Left colon (tissue), 2 donors: Measurements from ENCODE around the gene TICAM2. TPM values are rescaled to one million over a fixed set of nuclear protein-coding genes. Genes with fewer than 3 reads are reported as not detected.

Experiments
- ATAC-seq: fragments of 200-7000 bp; cut with Tn5 transposase; one replicate; pipeline ENCODE4 v1.9.1; 2020; ENCODE audit warnings: mild to moderate bottlenecking, moderate library complexity
- DNase-seq, 2 donors: peaks; one replicate each; pipeline ENCODE4 v3.0.0-alpha.2; 2020
- intact Hi-C, 2 donors: fragments of 100-400 bp; cut with DNase I in 1 of 2; cut with micrococcal nuclease in 1 of 2; formaldehyde crosslinking; loops; one replicate each; pipeline versions ENCODE4 v1.11.2 to v1.14.0; 2022; cut with DNase I, micrococcal nuclease
- total RNA-seq, 2 donors: library from RNA; stranded (reverse); fragmentation: NEBNext Ultra II Directional; extraction: Animal tissue kit (Norgen Biotek cat#: 25700); gene quantifications; one replicate each; pipeline ENCODE4 v1.2.1, GENCODE V29; 2021
- donor health status: DM: no; HTN: no; CAD: no.
- donor health status: DM: yes; HTN: yes; CAD: no.

TICAM2 gene
- total RNA-seq, 2 donors from 2014 or later: 1.7 to 2.2 TPM

DNA sequence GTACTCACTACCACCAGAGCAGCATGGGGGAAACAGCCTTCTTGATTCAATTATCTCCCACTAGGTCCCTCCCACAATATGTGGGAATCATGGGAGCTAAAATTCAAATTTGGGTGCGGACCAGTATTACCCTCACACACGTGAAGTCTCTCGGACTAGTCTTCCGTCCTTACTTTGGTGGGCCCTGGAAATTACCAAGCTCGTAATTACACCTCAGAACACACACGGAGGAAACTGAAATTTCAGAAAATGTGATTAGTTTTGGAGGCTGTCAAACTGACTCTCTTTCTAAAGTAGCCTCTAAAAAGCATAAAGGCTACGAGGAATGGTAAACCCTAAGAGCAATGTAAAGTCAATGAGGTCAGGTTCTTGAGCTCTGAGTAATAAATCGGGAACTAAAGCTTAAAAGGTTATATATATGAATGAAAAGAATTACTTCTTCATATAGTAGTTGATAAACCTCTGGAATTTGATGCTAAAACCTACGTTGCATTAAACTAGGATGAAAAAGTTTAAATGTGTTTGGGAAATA lies 56.9 kb downstream of the TICAM2 start:
- ATAC-seq: no peak
- intact Hi-C loops: no loop called here
- DNase-seq: no peak

DNA sequence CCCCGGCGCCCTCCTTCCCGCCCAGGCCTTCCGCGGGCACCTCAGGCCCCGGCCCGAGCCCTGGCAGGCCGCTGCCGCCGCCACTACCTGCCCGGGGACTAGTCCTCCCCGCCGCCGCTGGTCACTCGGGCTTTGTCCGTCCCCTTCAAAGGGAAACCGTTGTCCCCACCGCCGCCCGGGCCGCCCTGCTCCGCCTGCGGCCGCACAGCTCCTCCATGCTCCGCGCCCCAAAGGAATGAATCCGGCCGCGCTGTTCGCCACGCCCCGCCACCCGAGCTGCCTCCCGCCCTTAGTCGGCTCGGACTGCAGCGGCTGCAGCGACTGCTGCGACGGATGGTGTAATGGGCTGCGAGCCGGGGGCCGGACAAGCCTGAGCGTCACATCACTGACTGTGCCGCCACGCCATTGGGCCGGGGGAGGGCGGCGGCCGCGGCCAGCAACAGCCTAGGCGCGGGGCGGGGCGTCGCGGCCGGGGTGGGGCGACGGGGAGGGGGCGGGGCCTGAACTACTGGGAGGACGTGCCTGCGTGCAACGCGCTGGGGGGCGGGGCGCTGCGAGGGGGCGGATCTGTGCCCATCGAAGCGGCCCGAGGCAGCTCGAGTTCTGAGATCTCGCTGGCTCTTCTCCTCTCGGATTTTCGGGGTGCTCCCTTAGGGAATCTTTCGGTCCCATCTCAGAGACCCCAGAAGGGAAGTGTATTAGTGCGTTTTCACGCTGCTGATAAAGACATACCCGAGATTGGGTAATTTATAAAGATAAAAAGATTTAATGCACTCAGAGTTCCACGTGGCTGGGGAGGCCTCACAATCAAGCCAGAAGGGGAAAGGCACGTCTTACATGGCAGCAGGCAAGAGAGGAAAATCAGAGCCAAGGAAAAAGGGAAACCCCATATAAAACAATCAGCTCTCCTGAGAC lies 57.6 kb downstream of the TICAM2 start, which contains the start of gene FEM1C:
FEM1C (minus strand) TSS at position 340 of the 915 bp plus-strand sequence. CDS start 1,282 bp downstream, outside the sequence.
- ATAC-seq (peak; percentile 90), DNase-seq (peak; percentile 97 to 100)
- intact Hi-C loops: no loop called here

DNA sequence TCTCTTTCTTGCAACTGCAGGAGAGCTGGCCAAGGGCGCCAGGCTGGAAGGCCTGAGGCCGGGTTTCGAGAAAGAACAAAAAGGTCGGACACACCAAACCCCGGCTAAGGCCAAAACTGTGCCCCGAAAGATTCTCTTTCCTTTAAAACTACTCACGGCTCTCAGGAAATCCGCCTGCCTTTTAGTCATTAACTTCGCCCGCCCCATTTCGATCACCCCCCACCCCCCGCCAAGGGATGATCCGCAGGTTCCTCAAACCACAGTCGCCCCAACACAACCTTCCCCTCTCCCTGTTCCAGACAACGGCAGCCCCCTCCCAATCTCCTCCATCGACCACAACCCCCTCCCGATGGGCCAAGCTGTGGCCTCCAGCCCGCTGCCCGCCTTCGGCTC lies 58.2 kb downstream of the TICAM2 start:
- ATAC-seq: peak; percentile 34
- intact Hi-C loops: no loop called here
- peak; percentile 50 to 68 for DNase-seq

DNA sequence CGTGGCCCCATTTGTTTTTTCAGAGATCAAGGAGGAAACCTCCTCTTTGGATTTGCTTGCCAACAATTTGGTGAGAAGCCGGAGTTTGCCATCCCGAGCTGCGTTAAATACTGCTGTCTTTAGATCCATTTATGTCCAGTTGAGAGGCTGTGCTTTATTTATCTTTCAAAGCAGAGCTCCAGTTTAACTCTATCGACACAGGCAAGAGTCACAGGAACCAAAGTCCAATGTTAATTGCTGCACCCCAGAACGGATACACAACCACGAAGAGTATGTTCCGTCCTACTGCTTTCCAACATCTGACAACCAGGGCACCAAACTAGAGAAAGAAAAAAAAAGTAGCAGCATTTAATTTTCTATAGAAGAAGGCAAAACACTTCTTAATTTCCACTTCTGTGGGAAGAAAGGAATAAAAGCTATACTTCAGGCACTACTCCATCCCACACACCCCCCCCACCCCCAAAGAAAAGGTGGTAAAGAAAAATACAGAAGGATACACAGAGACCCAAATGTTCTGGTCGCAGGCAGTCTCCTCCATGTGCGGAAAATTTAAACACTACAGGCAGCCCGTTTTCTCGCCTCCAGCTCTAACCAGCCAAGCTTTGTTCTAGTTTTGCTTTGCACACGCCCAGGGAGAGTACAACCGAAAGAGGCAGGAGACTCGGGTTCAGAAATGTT lies 58.8 kb downstream of the TICAM2 start:
- ATAC-seq (peak; percentile 54), DNase-seq (peak; percentile 29 to 45)
- intact Hi-C loops: no loop called here

DNA sequence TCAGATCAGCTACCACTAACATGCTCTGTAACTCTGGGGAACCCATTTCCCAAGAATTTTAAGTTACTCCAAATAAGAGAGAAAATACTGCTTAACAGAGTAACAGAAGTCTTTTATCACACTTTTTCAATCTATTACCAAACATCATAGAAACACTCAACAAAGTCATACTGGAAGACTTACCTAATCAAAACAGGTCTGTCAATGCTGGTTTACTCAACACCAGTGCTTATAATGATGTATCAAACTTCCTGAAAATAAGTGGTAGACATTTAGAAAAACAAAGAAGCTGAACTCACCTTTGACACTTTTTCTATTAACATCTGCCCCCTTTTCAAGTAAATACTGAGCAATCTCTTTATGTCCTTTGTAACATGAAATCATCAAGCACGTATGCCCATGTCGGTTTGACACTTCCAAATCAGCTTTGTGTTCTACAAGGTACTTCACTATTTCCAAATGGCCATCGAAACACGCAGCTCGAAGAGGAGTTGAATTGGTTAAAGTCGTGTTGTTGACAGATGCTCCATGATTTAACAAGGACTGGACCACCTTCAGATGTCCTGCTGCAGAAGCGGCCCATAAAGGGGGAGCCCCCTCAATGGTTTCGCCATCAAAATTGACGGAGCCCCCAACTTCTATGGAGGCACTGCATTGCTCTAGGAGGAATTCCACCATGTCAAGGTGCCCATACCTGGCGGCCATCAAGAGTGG lies 59.5 kb downstream of the TICAM2 start:
- intact Hi-C loops: no loop called here
- ATAC-seq: no peak

DNA sequence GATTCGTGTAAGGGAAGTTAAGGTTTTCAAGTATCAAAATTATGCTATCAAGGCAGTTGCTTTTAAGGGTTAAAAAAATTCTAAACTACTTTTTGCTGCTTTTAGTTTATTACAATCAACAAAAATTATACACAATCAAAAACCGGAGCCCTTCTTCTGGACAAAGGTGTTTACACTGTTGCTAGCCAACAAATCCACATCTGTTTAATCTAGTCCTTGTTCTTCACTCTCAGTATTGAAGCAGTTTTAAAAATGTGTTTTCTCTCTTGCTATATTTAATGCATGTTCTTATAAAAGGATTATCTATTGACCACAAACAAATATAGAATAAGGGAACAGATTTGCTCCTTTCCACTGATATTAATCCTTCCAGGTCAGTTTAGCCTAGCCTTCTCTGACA lies 60.2 kb downstream of the TICAM2 start:
- intact Hi-C loops: no loop called here

More for the DNA sequence above, 59.5 kb downstream of the TICAM2 start:
- no peak for DNase-seq

DNA sequence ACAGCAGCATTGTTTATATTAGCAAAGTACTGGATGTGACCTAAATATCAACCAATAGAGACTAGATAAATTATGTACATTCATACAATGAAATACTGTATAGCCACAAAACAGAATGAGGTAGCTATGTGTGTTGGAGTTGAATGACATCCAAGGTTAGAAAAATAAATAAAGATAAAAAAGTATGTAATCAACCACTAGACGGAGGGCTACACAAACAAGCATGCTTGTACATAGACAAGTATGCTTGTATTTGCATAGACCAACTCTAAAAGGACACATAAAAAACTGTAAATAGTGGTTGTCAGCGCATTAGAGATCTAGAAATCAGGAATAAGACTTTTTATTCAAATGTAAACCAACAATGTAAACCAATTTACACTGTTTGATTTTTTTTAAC lies 60.7 kb downstream of the TICAM2 start:
- no peak for DNase-seq
- intact Hi-C loops: no loop called here
- ATAC-seq: no peak

More for the DNA sequence above, 60.2 kb downstream of the TICAM2 start:
- ATAC-seq (no peak), DNase-seq (no peak)

DNA sequence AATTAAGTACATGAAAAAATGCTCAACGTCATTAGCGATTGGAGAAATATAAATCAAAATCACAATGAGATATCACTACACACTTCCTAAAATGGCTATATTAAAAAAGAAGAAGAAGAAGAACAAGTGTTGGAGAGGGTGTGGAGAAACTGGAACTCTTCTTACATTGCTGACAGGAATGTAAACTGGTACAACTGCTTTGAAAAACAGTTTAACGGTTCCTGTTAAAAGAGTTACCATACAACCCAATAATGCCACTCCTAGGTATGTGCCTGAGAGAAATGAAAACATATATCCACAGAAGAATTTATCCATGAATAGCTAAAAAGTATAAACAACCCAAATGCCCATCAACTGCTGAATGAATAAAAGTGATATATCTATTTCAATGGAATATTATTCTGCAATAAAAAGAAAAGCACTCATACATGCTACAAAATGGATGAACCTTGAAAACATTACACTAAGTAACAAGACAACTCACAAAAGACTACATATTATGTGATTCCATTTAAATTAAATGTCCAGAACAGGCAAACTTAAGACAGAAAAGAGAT lies 66.7 kb downstream of the TICAM2 start:
- DNase-seq: no peak
- intact Hi-C loops: loop anchor here in 1 of 2 donors (10.0 kb wide), 1 partner anchor 111 kb away; no protein-coding TSS in a partner anchor
- ATAC-seq: no peak

DNA sequence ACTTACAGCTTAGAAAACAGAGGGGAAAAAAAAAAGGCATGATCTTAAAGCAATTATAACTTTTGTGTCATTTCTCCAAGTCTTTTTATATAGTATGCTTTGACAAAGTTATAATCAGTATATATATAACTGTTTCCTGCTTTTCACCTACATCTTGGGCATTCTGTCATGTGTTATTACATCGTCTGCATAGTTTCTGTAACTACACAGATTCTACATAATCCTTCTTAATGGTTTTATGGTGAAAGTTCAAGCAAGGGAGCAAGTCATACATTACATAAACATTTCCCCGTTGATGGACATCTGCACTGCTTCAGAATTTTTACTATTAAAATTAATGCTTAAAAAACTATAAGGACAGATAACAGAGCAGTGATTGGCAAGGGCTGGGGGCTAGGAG lies 69.8 kb downstream of the TICAM2 start:
- intact Hi-C loops: loop anchor here in 1 of 2 donors (10.0 kb wide), 1 partner anchor 108 kb away; no protein-coding TSS in a partner anchor
- ATAC-seq (peak; percentile 83), DNase-seq (no peak)

DNA sequence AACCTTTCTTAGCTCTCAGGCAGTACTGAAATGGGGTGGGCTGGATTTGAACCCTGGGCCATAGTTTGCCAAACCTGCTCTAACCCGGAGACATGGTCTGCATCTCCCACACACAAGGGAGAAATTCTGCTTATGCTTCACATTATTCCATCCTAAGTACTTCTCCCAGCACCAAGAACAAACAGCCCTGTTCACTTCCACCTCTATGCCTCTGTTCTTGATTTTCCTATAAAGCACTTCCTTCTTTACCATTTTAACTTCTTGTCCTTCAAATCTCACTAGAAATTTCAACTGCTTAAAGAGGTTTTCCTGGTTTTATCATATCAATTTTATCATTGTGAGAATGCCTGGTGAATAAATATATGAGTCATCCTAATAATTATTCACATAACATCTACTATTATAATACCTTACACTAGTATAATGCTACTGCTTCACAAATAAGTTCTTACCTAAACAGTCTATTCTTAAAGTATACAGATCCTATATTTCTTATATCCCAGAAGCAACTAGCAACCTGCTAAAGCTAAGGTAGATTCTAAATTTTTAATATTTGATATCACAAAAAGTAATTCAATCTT lies 70.4 kb downstream of the TICAM2 start:
- DNase-seq (no peak), ATAC-seq (peak; percentile 57)
- intact Hi-C loops: loop anchor here in 1 of 2 donors (10.0 kb wide), 1 partner anchor 107 kb away; no protein-coding TSS in a partner anchor

DNA sequence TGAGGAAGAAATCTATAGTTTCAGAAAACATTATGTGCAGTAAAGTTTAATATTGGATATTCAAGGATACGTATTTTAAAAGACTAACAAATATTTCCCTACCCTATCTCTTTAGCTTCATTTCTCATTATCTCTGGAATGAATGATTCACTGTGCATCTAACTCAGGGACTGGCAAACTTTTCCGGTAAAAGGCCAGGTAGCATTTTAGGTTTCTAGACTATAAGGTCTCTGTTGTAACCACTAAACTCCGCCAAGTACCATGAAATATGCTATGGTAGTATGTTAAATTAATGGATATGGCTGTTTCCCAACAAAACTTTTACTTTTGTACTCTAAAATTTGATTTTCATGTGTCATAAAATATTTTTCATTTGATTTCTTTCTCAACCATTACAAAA lies 70.9 kb downstream of the TICAM2 start:
- DNase-seq: no peak
- intact Hi-C loops: loop anchor here in 1 of 2 donors (10.0 kb wide), 1 partner anchor 107 kb away; no protein-coding TSS in a partner anchor

DNA sequence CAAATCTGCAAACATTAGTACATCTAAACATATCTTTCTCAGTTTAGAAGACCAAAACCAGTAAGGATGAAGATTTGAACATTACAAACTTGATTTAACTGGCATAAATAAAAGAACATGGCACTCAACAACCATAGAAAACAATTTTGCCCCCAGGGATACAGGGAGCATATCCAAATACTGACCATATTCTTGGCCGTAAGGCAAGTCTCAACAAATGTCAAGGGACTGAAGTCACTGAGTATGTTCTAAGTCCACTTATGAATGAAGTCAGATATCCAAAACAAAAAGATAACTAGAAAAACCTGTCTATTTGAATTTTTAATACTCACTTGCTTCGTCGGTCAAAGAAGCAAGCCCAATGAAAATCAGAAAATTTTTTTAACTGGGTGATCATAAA lies 71.9 kb downstream of the TICAM2 start:
- ATAC-seq (no peak), DNase-seq (no peak)
- intact Hi-C loops: loop anchor here in 1 of 2 donors (10.0 kb wide), 1 partner anchor 106 kb away; no protein-coding TSS in a partner anchor

More for the DNA sequence above, 70.9 kb downstream of the TICAM2 start:
- ATAC-seq: no peak

Other genes starting within 250 kb of the TICAM2 start
- 10 to 100 TPM; 36.4 to 42.5 TPM for gene FEM1C, start 57.7 kb downstream of the TICAM2 start, total RNA-seq
- 100 to 1,000 TPM; 108 to 125 TPM for gene TMED7, start 23.6 kb upstream of the TICAM2 start, total RNA-seq
- under 1 TPM; 0.55 to 0.95 TPM for gene CDO1, start 214.2 kb upstream of the TICAM2 start, total RNA-seq
- 10 to 100 TPM; 31.2 to 32.8 TPM for gene ATG12, start 239.1 kb upstream of the TICAM2 start, total RNA-seq
- 10 to 100 TPM; 73.4 to 90.4 TPM for gene AP3S1, start 239.5 kb upstream of the TICAM2 start, total RNA-seq